CD14-positive monocyte (primary cell): ENCODE results near the gene ECHDC3. TPM values are rescaled to one million over a fixed set of nuclear protein-coding genes. Genes with fewer than 3 reads are reported as not detected.
A peak's percentile ranks its signal among the peaks of the same experiment; 100 is the strongest.

Experiments used
- DNase-seq, 3 donors: peaks; one replicate each; pipeline ENCODE4 v3.0.0-alpha.2; 2011 to 2022
- H2AFZ ChIP-seq: 2 replicates; pipeline ENCODE4 v1.6.0; 2012; ENCODE audit warnings: mild to moderate bottlenecking, low read depth, low read length, inconsistent platforms; ENCODE audit not compliant: insufficient read depth, poor library complexity, severe bottlenecking
- H3K27ac ChIP-seq, 2 donors: 1 replicate in 1 of 2; 2 replicates in 1 of 2; pipeline ENCODE4 v1.5.1; 2012 to 2013; ENCODE audit warnings: low read length in 2 of 2, control low read depth in 1 of 2, inconsistent platforms in 1 of 2, low read depth in 1 of 2, mild to moderate bottlenecking in 1 of 2
- H3K27me3 ChIP-seq, 2 donors: one replicate each; pipeline versions ENCODE4 v1.6.0 to v1.6.1; 2011 to 2013; ENCODE audit warnings: low read length in 2 of 2; ENCODE audit not compliant: control insufficient read depth in 2 of 2, insufficient read depth in 2 of 2
- H3K36me3 ChIP-seq, 2 donors: replicated peaks in 1 of 2; 1 replicate in 1 of 2; 2 replicates in 1 of 2; pipeline versions ENCODE4 v1.5.1 to v1.6.1; 2012 to 2013; ENCODE audit warnings: low read length in 2 of 2, control low read depth in 1 of 2, inconsistent platforms in 1 of 2, mild to moderate bottlenecking in 1 of 2; ENCODE audit not compliant: insufficient read depth in 2 of 2, control insufficient read depth in 1 of 2
- H3K4me1 ChIP-seq, 2 donors: 1 replicate in 1 of 2; 2 replicates in 1 of 2; pipeline versions ENCODE4 v1.5.1 to v1.6.1; 2012 to 2013; ENCODE audit warnings: low read length in 2 of 2, control low read depth in 1 of 2, inconsistent platforms in 1 of 2, mild to moderate bottlenecking in 1 of 2, moderate library complexity in 1 of 2; ENCODE audit not compliant: insufficient read depth in 2 of 2, control insufficient read depth in 1 of 2
- H3K4me2 ChIP-seq: replicated peaks from 2 replicates; pipeline ENCODE3; 2012; ENCODE audit warnings: low read length, moderate library complexity, mild to moderate bottlenecking; ENCODE audit not compliant: poor library complexity, severe bottlenecking; ENCODE audit errors: extremely low read depth
- H3K4me3 ChIP-seq, 3 experiments: fragments of 200-600 bp in 1 of 3; sonication (generic) in 1 of 3; replicated peaks in 1 of 3; 1 replicate in 2 of 3; 2 replicates in 1 of 3; pipeline ENCODE4 v1.5.1; 2011 to 2013; ENCODE audit warnings: low read length in 3 of 3, mild to moderate bottlenecking in 3 of 3, control low read depth in 2 of 3, low read depth in 2 of 3, inconsistent platforms in 1 of 3, moderate library complexity in 1 of 3
- H3K79me2 ChIP-seq: 2 replicates; pipeline ENCODE4 v1.6.0; 2012; ENCODE audit warnings: mild to moderate bottlenecking, control low read depth, inconsistent platforms, low read length, moderate library complexity; ENCODE audit not compliant: insufficient read depth
- H3K9ac ChIP-seq: 2 replicates; pipeline ENCODE4 v1.6.0; 2017; ENCODE audit warnings: low read length, mild to moderate bottlenecking; ENCODE audit not compliant: insufficient read depth, poor library complexity, severe bottlenecking
- H3K9me3 ChIP-seq, 2 donors: replicated peaks in 1 of 2; 1 replicate in 1 of 2; 2 replicates in 1 of 2; pipeline versions ENCODE4 v1.5.1 to v1.6.1; 2012 to 2013; ENCODE audit warnings: low read length in 2 of 2, control low read depth in 1 of 2; ENCODE audit not compliant: control insufficient read depth in 1 of 2, insufficient read depth in 1 of 2
- H4K20me1 ChIP-seq: 2 replicates; pipeline ENCODE4 v1.6.0; 2012; ENCODE audit warnings: mild to moderate bottlenecking, low read length, control low read depth, moderate library complexity; ENCODE audit not compliant: insufficient read depth
- H3K27ac Mint-ChIP-seq, 7 donors: one replicate each; pipeline ENCODE4 v1.8.0; 2020; ENCODE audit warnings: mild to moderate bottlenecking in 7 of 7, mixed read lengths in 7 of 7, moderate library complexity in 6 of 7, inconsistent platforms in 2 of 7
- H3K27me3 Mint-ChIP-seq, 3 donors: one replicate each; pipeline ENCODE4 v1.8.0; 2021 to 2022; ENCODE audit warnings: low read depth in 3 of 3, mild to moderate bottlenecking in 3 of 3, mixed read lengths in 3 of 3, moderate library complexity in 3 of 3, inconsistent platforms in 1 of 3
- H3K36me3 Mint-ChIP-seq, 2 donors: one replicate each; pipeline ENCODE4 v1.8.0; 2020; ENCODE audit warnings: mixed read lengths in 2 of 2, inconsistent platforms in 1 of 2, mild to moderate bottlenecking in 1 of 2
- H3K4me1 Mint-ChIP-seq: one replicate; pipeline ENCODE4 v1.8.0; 2020; ENCODE audit warnings: mild to moderate bottlenecking, mixed read lengths
- H3K4me3 Mint-ChIP-seq, 2 donors: one replicate each; pipeline ENCODE4 v1.8.0; 2020; ENCODE audit warnings: mild to moderate bottlenecking in 2 of 2, mixed read lengths in 2 of 2, moderate library complexity in 1 of 2
- H3K9me3 Mint-ChIP-seq, 7 donors: one replicate each; pipeline ENCODE4 v1.8.0; 2020 to 2022; ENCODE audit warnings: mixed read lengths in 7 of 7, mild to moderate bottlenecking in 6 of 7, moderate library complexity in 6 of 7, inconsistent platforms in 2 of 7
- WGBS: methylation state at CpG from one replicate; pipeline ENCODE4 v1.1.5; 2013; ENCODE audit warnings: missing lambda C conversion rate; ENCODE audit not compliant: insufficient coverage; 5-methylcytosine and 5-hydroxymethylcytosine counted together
- intact Hi-C, 2 donors: fragments of 100-400 bp; cut with micrococcal nuclease; formaldehyde crosslinking; loops; one replicate each; pipeline versions ENCODE4 v1.15.0 to v1.15.1; 2023
- polyA plus RNA-seq, 3 donors: library from polyadenylated mRNA; depleted of rRNA in 1 of 3; unstranded in 2 of 3; stranded (reverse) in 1 of 3; fragments of 300-500 nt in 2 of 3; fragments of >200 nt in 1 of 3; fragmentation: Illumina TruSeq in 2 of 3; gene quantifications; 1 replicate in 2 of 3; 2 replicates in 1 of 3; pipeline ENCODE4 v1.2.3, GENCODE V29; 2012 to 2021
- TF ChIP-seq, protein P1 (sequence below): fragments of 200-600 bp; IDR thresholded peaks from one replicate; pipeline ENCODE4 v1.8.0; 2022; ENCODE audit warnings: antibody characterized with exemption, mild to moderate bottlenecking

Gene ECHDC3
- polyA plus RNA-seq, 3 donors, result 9.2 to 10.6 (median 9.4) TPM

DNA sequence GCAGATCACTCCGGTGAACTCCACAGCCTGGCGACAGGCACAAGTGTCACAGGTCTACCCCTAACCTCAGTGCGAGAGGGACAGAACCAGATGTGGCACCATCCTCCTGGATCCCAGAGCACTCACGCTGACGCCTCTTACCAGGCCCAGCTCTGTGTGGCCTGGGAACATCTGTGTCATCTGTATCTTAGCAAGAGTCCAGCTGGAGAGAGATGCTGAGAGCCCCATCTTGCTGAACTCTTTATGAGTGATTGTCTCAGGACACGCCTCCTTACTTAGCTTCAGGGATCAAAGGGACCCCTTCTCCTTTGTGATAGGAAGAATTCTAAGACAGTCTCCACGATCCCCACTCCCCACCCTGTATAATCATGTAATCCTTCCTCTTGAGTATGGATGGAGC is 71.0 kb downstream of the ECHDC3 start:
- Histone ChIP-seq H3K4me1 (peaks cover 11 to 15% of the 10 kb centered on the region in 2 donors), H3K4me3 (no peak overlapping the region), H3K4me2 (no peak overlapping the region), H3K36me3 (no peaks in the 10 kb centered on the region), H3K27ac (no peak overlapping the region), H4K20me1 (no peaks in the 10 kb centered on the region), H3K9ac (no peak overlapping the region), H3K9me3 (no peaks in the 10 kb centered on the region), H3K27me3 (no peaks in the 10 kb centered on the region), H2AFZ (peak overlapping the region; percentile 60), H3K79me2 (no peaks in the 10 kb centered on the region)
- Mint-ChIP-seq H3K27ac (peak overlapping the region in 2 of 7 donors; percentile 10 to 31), H3K4me3 (no peak overlapping the region), H3K9me3 (peaks cover 0 to 2% (median 0%) of the 10 kb centered on the region in 7 donors), H3K36me3 (no peaks in the 10 kb centered on the region), H3K27me3 (peaks cover 0 to 1% (median 0%) of the 10 kb centered on the region in 3 donors), H3K4me1 (peaks cover 15% of the 10 kb centered on the region)
- 100% methylated on average over 5 of the region's 7 CpGs for WGBS
- TF ChIP-seq, protein P1, sequence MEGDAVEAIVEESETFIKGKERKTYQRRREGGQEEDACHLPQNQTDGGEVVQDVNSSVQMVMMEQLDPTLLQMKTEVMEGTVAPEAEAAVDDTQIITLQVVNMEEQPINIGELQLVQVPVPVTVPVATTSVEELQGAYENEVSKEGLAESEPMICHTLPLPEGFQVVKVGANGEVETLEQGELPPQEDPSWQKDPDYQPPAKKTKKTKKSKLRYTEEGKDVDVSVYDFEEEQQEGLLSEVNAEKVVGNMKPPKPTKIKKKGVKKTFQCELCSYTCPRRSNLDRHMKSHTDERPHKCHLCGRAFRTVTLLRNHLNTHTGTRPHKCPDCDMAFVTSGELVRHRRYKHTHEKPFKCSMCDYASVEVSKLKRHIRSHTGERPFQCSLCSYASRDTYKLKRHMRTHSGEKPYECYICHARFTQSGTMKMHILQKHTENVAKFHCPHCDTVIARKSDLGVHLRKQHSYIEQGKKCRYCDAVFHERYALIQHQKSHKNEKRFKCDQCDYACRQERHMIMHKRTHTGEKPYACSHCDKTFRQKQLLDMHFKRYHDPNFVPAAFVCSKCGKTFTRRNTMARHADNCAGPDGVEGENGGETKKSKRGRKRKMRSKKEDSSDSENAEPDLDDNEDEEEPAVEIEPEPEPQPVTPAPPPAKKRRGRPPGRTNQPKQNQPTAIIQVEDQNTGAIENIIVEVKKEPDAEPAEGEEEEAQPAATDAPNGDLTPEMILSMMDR, result no peak
- intact Hi-C loops, result no loop called here
- DNase-seq, result no peak

Other genes with a start within 250 kb of the ECHDC3 start
- gene USP6NL, start 130.7 kb upstream of the ECHDC3 start, polyA plus RNA-seq, result 1 to 10 TPM; 5.5 to 7.7 (median 6.7) TPM
- gene PROSER2, start 81.0 kb downstream of the ECHDC3 start, polyA plus RNA-seq, result 1 to 10 TPM; 1.2 to 2.2 (median 2.0) TPM